ENCODE measurements around the gene DENND11. TPM values are rescaled to one million over a fixed set of nuclear protein-coding genes. Genes with fewer than 3 reads are reported as not detected.

Gene DENND11
- total and polyA plus RNA-seq, 8 donors = 5.8 to 80.2 (median 13.9) TPM

GRCh38 chr7:141674171-141674671 is 27.7 kb downstream of the DENND11 start:
- H3K4me1 ChIP-seq = peaks cover 0 to 13% (median 3%) of the 10 kb centered on the region in 4 donors
- WGBS, 5 donors = 83 to 95% (median 85%) methylated on average over 5 of the region's 5 CpGs
- H3K27ac ChIP-seq = peak overlapping the region; percentile 9 to 55 (median 33)
- DNase-seq = no peak
- peaks cover 3 to 61% (median 56%) of the 10 kb centered on the region in 4 donors for H3K36me3 ChIP-seq
- TF ChIP-seq CTCF (IDR thresholded peaks at IDR 0.05) (no peak), POLR2A (IDR thresholded peaks at IDR 0.05) (no peak), EP300 (IDR thresholded peaks at IDR 0.05) (no peak), POLR2AphosphoS5 (IDR thresholded peaks at IDR 0.05) (no peak)
- H3K9me3 ChIP-seq = no peaks in the 10 kb centered on the region
- no peaks in the 10 kb centered on the region for H3K27me3 ChIP-seq
- no peak overlapping the region for H3K4me3 ChIP-seq
- intact Hi-C loops (cut with DNase I; ENCODE audit: low total_unique reads) = no loop called here

GRCh38 chr7:141673346-141673745 is 28.6 kb downstream of the DENND11 start:
- Histone ChIP-seq H3K27ac (peak overlapping the region in 1 of 5 donors; percentile 55), H3K4me3 (no peak overlapping the region), H3K4me1 (peaks cover 0 to 13% (median 3%) of the 10 kb centered on the region in 4 donors), H3K36me3 (peaks cover 3 to 57% (median 56%) of the 10 kb centered on the region in 4 donors), H3K9me3 (no peaks in the 10 kb centered on the region), H3K27me3 (no peaks in the 10 kb centered on the region)
- no peak for DNase-seq
- TF ChIP-seq POLR2A (IDR thresholded peaks at IDR 0.05) (no peak), EP300 (IDR thresholded peaks at IDR 0.05) (no peak), CTCF (IDR thresholded peaks at IDR 0.05) (no peak), POLR2AphosphoS5 (IDR thresholded peaks at IDR 0.05) (no peak)
- WGBS, 5 donors = 89 to 96% (median 94%) methylated on average over 3 of the region's 3 CpGs
- intact Hi-C loops (cut with DNase I; ENCODE audit: low total_unique reads) = no loop called here

DNA sequence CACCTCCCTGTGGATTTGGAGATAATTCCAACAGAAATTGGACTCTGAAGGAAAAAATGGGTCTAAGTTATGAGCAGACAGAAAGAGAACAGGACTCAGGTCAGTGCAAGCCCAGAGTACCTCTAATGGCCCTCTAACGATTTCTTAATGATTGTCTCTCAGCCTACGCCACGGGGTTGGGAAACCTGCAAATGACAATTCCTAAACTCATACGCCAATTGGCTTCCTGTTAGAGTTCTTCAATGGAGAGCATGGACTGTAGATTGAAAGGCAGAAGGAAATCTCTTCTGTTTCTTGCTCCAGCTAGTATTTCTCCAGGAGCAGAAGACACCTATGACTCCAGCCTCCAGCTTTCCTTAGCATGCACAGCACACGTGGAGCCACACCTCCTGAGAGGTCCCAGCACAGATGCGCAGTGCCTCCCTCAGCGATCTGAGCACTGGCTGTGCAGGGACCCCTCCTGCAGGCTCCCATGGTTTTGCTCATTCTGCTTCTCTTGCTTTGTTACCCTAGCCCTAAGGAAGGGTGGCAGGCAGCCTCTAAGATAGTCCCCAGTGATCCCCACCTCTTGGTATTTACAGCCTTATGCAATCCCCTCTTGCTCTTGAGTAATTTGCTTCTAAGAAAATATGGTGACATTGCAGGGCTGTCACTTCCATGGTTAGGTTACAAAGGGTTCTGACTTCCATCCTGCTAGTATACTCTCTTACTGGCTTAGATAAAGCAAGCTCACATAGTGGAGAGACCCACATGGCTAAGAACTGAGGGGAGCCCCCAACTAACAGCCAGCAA is 30.1 kb downstream of the DENND11 start:
- peaks cover 0 to 59% (median 56%) of the 10 kb centered on the region in 4 donors for H3K36me3 ChIP-seq
- intact Hi-C loops (cut with DNase I; ENCODE audit: low total_unique reads) = no loop called here
- H3K27ac ChIP-seq = no peak overlapping the region
- peaks cover 0 to 13% (median 3%) of the 10 kb centered on the region in 4 donors for H3K4me1 ChIP-seq
- no peaks in the 10 kb centered on the region for H3K9me3 ChIP-seq
- DNase-seq = no peak
- WGBS, 5 donors = 93 to 98% (median 95%) methylated on average over 7 of the region's 7 CpGs
- no peak for TF ChIP-seq EP300 (IDR thresholded peaks at IDR 0.05)
- TF ChIP-seq POLR2AphosphoS5 (IDR thresholded peaks at IDR 0.05) = no peak
- TF ChIP-seq POLR2A (IDR thresholded peaks at IDR 0.05) = no peak
- no peak for TF ChIP-seq CTCF (IDR thresholded peaks at IDR 0.05)
- no peak overlapping the region for H3K4me3 ChIP-seq
- H3K27me3 ChIP-seq = no peaks in the 10 kb centered on the region

DNA sequence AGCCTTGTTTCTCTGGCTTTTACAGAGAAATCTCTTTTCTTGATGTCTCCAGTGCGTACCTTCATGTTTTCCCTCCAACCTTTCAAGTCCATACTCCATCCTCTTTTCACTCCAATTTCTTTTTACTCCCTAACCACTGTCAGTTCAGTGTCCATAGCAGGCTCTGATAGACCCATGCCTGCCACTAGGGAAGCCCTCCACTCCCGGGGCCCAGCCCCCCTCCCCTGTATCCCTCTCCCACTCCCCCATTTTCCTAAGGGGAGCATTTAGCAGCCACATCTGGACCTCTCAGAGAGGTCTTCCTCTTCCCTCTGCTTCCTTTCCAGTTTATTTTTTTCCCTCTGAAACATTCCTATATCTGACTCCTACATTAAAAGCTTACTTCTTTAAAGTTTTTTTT is 33.1 kb downstream of the DENND11 start:
- no peak overlapping the region for H3K4me3 ChIP-seq
- H3K27me3 ChIP-seq = no peaks in the 10 kb centered on the region
- WGBS, 5 donors = 83 to 92% (median 90%) methylated on average over 2 of the region's 2 CpGs
- peaks cover 7 to 20% (median 13%) of the 10 kb centered on the region in 4 donors for H3K4me1 ChIP-seq
- no peak for TF ChIP-seq CTCF (IDR thresholded peaks at IDR 0.05)
- no peak for TF ChIP-seq EP300 (IDR thresholded peaks at IDR 0.05)
- no peak for TF ChIP-seq POLR2AphosphoS5 (IDR thresholded peaks at IDR 0.05)
- no peak for TF ChIP-seq POLR2A (IDR thresholded peaks at IDR 0.05)
- no peak overlapping the region for H3K27ac ChIP-seq
- H3K36me3 ChIP-seq = peaks cover 11 to 83% (median 73%) of the 10 kb centered on the region in 4 donors
- no peaks in the 10 kb centered on the region for H3K9me3 ChIP-seq
- DNase-seq = no peak
- intact Hi-C loops (cut with DNase I; ENCODE audit: low total_unique reads) = no loop called here

Measured in stomach (tissue), 9 donors.